Measurements from ENCODE around the gene NEK7. TPM values are rescaled to one million over a fixed set of nuclear protein-coding genes. Genes with fewer than 3 reads are reported as not detected.

Gene NEK7
- polyA plus RNA-seq, 4 donors, result 14.9 to 38.3 (median 27.2) TPM

DNA sequence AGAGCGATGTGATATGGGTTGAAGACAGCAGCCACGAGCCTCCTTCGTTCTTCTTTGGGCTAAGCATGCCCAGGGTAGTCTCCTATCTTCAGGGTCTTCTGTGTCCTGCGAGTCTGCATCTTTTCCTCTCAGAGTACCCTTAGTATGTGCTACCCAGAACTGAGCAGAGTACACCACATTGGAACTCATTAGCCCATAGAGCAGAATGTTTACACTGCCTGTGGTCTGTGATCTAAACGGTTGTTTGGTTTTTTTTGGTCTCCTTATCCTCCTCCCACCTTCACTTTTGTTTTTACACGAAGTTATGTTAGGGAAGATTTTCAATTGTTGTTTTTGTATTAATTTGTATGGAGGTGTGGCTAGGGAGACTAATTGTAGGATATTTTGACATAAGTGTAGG lies 126.4 kb downstream of the NEK7 start:
- no peak for DNase-seq
- no peak overlapping the region for H3K27ac ChIP-seq (ENCODE audit: low read depth in 1 of 3, low read length in 2 of 3)
- no peaks in the 10 kb centered on the region for H3K27me3 ChIP-seq (ENCODE audit: control insufficient read depth in 3 of 3, insufficient read depth in 3 of 3, low read length in 3 of 3)
- no peaks in the 10 kb centered on the region for H3K36me3 ChIP-seq (ENCODE audit: control insufficient read depth in 3 of 3, insufficient read depth in 2 of 3, low read depth in 1 of 3, low read length in 3 of 3)
- peaks cover 0 to 18% (median 0%) of the 10 kb centered on the region in 3 donors for H3K4me1 ChIP-seq (ENCODE audit: control insufficient read depth in 3 of 3, insufficient read depth in 2 of 3, low read depth in 1 of 3, low read length in 2 of 3)
- no peak overlapping the region for H3K4me3 ChIP-seq (ENCODE audit: low read depth in 1 of 3, low read length in 3 of 3)
- H3K9me3 ChIP-seq (ENCODE audit: control insufficient read depth in 2 of 2, insufficient read depth in 1 of 2, low read depth in 1 of 2, low read length in 1 of 2), result no peaks in the 10 kb centered on the region
- no peak for FAIRE-seq
- whole genome bisulfite sequencing, 3 donors, result 55 to 64% (median 63%) methylated on average over 6 of the region's 6 CpGs

DNA sequence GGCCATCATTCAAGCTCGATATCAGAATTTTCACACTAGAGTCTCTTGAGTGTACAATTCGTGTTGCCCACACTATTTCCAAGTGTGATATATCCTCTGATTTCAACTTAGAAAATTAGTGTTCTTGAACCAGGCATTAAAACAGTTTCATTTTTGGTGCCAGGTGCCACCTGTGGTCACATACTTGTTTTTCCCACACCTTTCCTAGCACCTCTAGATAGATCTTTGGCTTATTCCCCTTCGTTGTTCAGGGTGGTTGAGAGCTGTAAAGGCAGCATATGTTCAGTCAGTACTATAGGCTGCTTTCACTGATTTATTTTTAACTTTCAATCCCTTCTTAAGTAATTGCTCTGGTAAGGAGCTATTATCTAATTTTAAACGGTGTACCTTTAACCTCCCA lies 131.1 kb downstream of the NEK7 start:
- Histone ChIP-seq H3K36me3 (ENCODE audit: control insufficient read depth in 3 of 3, insufficient read depth in 2 of 3, low read depth in 1 of 3, low read length in 3 of 3) (no peaks in the 10 kb centered on the region), H3K4me3 (ENCODE audit: low read depth in 1 of 3, low read length in 3 of 3) (no peak overlapping the region), H3K4me1 (ENCODE audit: control insufficient read depth in 3 of 3, insufficient read depth in 2 of 3, low read depth in 1 of 3, low read length in 2 of 3) (peaks cover 0 to 23% (median 2%) of the 10 kb centered on the region in 3 donors), H3K27me3 (ENCODE audit: control insufficient read depth in 3 of 3, insufficient read depth in 3 of 3, low read length in 3 of 3) (no peaks in the 10 kb centered on the region), H3K9me3 (ENCODE audit: control insufficient read depth in 2 of 2, insufficient read depth in 1 of 2, low read depth in 1 of 2, low read length in 1 of 2) (no peaks in the 10 kb centered on the region), H3K27ac (ENCODE audit: low read depth in 1 of 3, low read length in 2 of 3) (no peak overlapping the region)
- no peak for DNase-seq
- 55 to 73% (median 58%) methylated on average over 4 of the region's 4 CpGs for WGBS, 3 donors
- FAIRE-seq, result no peak

DNA sequence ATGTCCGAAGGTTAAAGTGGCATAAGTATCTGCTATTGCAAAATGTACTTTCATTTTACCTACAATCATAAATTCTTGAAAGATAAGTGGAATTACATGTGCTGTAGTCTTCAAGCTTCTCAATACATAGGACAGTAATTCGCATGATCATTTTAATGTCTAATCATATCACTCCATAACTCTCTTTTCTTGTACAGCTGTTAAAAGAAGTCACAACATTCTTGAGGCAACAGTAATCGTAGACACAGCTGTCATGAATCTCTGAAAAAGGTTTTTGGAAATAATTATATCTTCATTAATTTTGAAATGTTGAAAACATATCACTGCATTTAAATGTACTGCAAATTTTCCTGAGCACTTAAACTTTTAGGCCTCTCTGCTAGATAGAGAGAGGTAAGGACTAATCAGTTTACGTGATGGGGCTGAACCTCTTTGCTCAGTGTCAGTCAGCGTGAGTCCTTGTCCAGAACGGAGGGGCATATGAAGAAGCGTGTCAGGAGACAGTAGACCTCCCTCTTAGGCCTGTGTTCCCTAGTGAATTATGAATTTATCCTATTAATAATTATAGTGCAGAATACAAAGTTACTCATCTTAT lies 133.4 kb downstream of the NEK7 start:
- H3K4me1 ChIP-seq (ENCODE audit: control insufficient read depth in 3 of 3, insufficient read depth in 2 of 3, low read depth in 1 of 3, low read length in 2 of 3), result peaks cover 0 to 11% (median 2%) of the 10 kb centered on the region in 3 donors
- H3K36me3 ChIP-seq (ENCODE audit: control insufficient read depth in 3 of 3, insufficient read depth in 2 of 3, low read depth in 1 of 3, low read length in 3 of 3), result peaks cover 0 to 2% (median 2%) of the 10 kb centered on the region in 3 donors
- FAIRE-seq (no peak), DNase-seq (peak; percentile 41 to 54)
- no peak overlapping the region for H3K4me3 ChIP-seq (ENCODE audit: low read depth in 1 of 3, low read length in 3 of 3)
- H3K9me3 ChIP-seq (ENCODE audit: control insufficient read depth in 2 of 2, insufficient read depth in 1 of 2, low read depth in 1 of 2, low read length in 1 of 2), result no peaks in the 10 kb centered on the region
- WGBS, 3 donors, result 72 to 83% (median 72%) methylated on average over 7 of the region's 7 CpGs
- no peaks in the 10 kb centered on the region for H3K27me3 ChIP-seq (ENCODE audit: control insufficient read depth in 3 of 3, insufficient read depth in 3 of 3, low read length in 3 of 3)
- H3K27ac ChIP-seq (ENCODE audit: low read depth in 1 of 3, low read length in 2 of 3), result no peak overlapping the region

DNA sequence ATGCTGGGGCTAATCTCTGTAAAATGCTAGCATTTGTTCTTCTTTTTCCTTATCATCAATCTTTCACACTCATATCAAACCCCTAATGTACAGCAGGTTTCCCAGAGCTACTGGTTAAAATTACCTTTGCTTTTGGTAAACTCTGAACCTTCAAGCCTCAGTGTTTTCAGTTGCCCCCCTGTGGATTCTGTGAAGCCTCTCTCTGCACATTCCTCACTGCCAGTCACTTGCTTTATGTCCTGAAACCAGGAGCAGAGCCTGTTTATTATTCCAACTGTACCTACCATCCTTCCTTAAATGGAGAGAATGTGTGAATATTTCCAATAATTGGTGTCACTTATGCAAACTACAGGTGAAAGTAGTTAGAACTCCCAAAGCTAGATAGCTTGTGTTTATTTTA lies 134.2 kb downstream of the NEK7 start:
- DNase-seq (no peak), FAIRE-seq (no peak)
- Histone ChIP-seq H3K9me3 (ENCODE audit: control insufficient read depth in 2 of 2, insufficient read depth in 1 of 2, low read depth in 1 of 2, low read length in 1 of 2) (no peaks in the 10 kb centered on the region), H3K27ac (ENCODE audit: low read depth in 1 of 3, low read length in 2 of 3) (no peak overlapping the region), H3K36me3 (ENCODE audit: control insufficient read depth in 3 of 3, insufficient read depth in 2 of 3, low read depth in 1 of 3, low read length in 3 of 3) (peaks cover 2 to 5% (median 4%) of the 10 kb centered on the region in 3 donors), H3K4me1 (ENCODE audit: control insufficient read depth in 3 of 3, insufficient read depth in 2 of 3, low read depth in 1 of 3, low read length in 2 of 3) (peaks cover 0 to 11% (median 2%) of the 10 kb centered on the region in 3 donors), H3K27me3 (ENCODE audit: control insufficient read depth in 3 of 3, insufficient read depth in 3 of 3, low read length in 3 of 3) (no peaks in the 10 kb centered on the region), H3K4me3 (ENCODE audit: low read depth in 1 of 3, low read length in 3 of 3) (no peak overlapping the region)

DNA sequence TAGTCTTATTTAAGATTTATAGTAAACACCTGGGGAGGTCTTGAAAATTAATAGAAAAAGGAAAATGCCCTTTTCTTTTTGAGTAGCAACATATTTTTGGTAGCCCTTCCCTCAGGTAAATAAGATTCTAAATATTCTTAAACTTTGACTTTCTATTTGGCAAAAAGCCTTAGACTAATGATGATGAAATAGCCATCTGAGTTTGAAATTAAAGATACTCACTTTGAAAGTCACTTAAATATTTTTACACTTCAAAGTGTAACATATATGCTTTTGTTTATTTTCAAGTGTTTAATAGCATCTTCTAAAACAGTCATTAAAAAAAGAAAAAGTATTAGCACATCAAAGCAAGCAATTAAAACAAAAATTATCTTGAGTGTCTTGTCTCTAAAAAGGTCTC lies 135.1 kb downstream of the NEK7 start:
- Histone ChIP-seq H3K9me3 (ENCODE audit: control insufficient read depth in 2 of 2, insufficient read depth in 1 of 2, low read depth in 1 of 2, low read length in 1 of 2) (no peaks in the 10 kb centered on the region), H3K36me3 (ENCODE audit: control insufficient read depth in 3 of 3, insufficient read depth in 2 of 3, low read depth in 1 of 3, low read length in 3 of 3) (peaks cover 3 to 6% (median 4%) of the 10 kb centered on the region in 3 donors), H3K27ac (ENCODE audit: low read depth in 1 of 3, low read length in 2 of 3) (no peak overlapping the region), H3K27me3 (ENCODE audit: control insufficient read depth in 3 of 3, insufficient read depth in 3 of 3, low read length in 3 of 3) (no peaks in the 10 kb centered on the region), H3K4me3 (ENCODE audit: low read depth in 1 of 3, low read length in 3 of 3) (no peak overlapping the region), H3K4me1 (ENCODE audit: control insufficient read depth in 3 of 3, insufficient read depth in 2 of 3, low read depth in 1 of 3, low read length in 2 of 3) (peaks cover 0 to 11% (median 2%) of the 10 kb centered on the region in 3 donors)
- FAIRE-seq, result peak; percentile 26
- no peak for DNase-seq

DNA sequence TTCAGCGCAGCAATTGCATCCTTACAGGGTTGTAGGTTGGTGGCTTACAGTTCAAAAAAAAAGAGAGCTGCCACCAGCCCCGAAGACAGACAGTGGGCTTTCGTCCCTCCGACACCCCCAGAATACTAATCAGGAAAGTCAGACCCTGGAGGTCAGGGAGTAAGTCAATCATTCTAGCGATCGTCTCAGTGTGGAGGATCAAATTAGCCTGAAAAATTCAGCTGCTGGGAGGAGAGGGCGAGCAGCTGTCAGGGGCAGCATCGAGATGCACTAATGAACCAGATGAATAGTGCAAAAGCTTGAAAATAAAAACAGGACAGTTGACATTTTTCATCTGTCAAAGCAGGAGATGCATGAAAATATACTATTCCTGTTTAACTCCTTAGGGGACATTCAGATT lies 138.4 kb downstream of the NEK7 start:
- WGBS, 3 donors, result 84 to 94% (median 93%) methylated on average over 8 of the region's 8 CpGs
- H3K4me3 ChIP-seq (ENCODE audit: low read depth in 1 of 3, low read length in 3 of 3), result no peak overlapping the region

DNA sequence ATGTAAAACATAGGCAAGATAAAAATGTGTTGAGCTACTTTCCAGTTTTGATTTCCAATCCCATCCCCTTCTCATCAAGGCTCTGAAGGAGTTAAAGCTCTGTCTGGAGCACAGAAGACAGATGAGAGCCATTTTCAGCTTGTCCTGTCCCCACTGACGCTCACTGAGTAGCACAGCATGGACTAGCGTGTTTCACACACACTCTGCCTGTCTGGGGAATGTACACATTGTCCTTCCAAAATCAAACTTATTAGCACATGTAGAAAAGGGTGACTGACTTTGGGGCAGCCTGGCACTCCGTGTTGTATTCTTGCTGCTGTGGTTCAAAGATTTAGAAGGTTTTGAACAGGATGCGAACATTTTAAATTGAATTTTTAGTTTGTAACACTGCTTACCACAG lies 139.2 kb downstream of the NEK7 start:
- H3K27ac ChIP-seq (ENCODE audit: low read depth in 1 of 3, low read length in 2 of 3), result no peak overlapping the region
- no peaks in the 10 kb centered on the region for H3K4me1 ChIP-seq (ENCODE audit: control insufficient read depth in 3 of 3, insufficient read depth in 2 of 3, low read depth in 1 of 3, low read length in 2 of 3)
- H3K27me3 ChIP-seq (ENCODE audit: control insufficient read depth in 3 of 3, insufficient read depth in 3 of 3, low read length in 3 of 3), result no peaks in the 10 kb centered on the region
- no peak overlapping the region for H3K4me3 ChIP-seq (ENCODE audit: low read depth in 1 of 3, low read length in 3 of 3)
- no peak for FAIRE-seq
- peaks cover 5 to 6% (median 6%) of the 10 kb centered on the region in 3 donors for H3K36me3 ChIP-seq (ENCODE audit: control insufficient read depth in 3 of 3, insufficient read depth in 2 of 3, low read depth in 1 of 3, low read length in 3 of 3)
- WGBS, 3 donors, result 88 to 96% (median 94%) methylated on average over 4 of the region's 4 CpGs
- DNase-seq, result no peak
- no peaks in the 10 kb centered on the region for H3K9me3 ChIP-seq (ENCODE audit: control insufficient read depth in 2 of 2, insufficient read depth in 1 of 2, low read depth in 1 of 2, low read length in 1 of 2)

More for the DNA sequence above, 138.4 kb downstream of the NEK7 start:
- FAIRE-seq (no peak), DNase-seq (no peak)
- no peaks in the 10 kb centered on the region for H3K27me3 ChIP-seq (ENCODE audit: control insufficient read depth in 3 of 3, insufficient read depth in 3 of 3, low read length in 3 of 3)
- H3K27ac ChIP-seq (ENCODE audit: low read depth in 1 of 3, low read length in 2 of 3), result no peak overlapping the region
- H3K9me3 ChIP-seq (ENCODE audit: control insufficient read depth in 2 of 2, insufficient read depth in 1 of 2, low read depth in 1 of 2, low read length in 1 of 2), result no peaks in the 10 kb centered on the region
- H3K4me1 ChIP-seq (ENCODE audit: control insufficient read depth in 3 of 3, insufficient read depth in 2 of 3, low read depth in 1 of 3, low read length in 2 of 3), result peaks cover 0 to 3% (median 2%) of the 10 kb centered on the region in 3 donors
- peaks cover 5 to 6% (median 6%) of the 10 kb centered on the region in 3 donors for H3K36me3 ChIP-seq (ENCODE audit: control insufficient read depth in 3 of 3, insufficient read depth in 2 of 3, low read depth in 1 of 3, low read length in 3 of 3)

DNA sequence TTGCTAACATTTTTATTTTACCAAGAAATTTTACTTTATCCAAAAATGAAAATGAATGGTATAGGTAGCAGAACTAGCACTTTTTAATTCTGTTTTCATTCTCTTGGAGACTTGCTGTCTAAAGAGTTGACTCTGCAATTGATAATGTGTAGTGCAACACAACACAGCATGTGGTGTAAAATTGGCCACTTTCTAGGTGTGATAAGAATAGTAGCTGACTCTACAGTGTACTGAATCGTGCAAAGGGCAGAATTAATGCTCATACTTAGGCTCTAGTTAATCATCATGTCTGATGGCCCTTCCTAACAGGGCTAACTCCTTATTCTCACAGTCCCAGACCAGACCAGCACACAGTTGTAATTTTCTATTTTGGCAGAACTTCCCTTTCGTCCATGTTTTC lies 140.5 kb downstream of the NEK7 start:
- Histone ChIP-seq H3K27me3 (ENCODE audit: control insufficient read depth in 3 of 3, insufficient read depth in 3 of 3, low read length in 3 of 3) (no peaks in the 10 kb centered on the region), H3K27ac (ENCODE audit: low read depth in 1 of 3, low read length in 2 of 3) (no peak overlapping the region), H3K9me3 (ENCODE audit: control insufficient read depth in 2 of 2, insufficient read depth in 1 of 2, low read depth in 1 of 2, low read length in 1 of 2) (no peaks in the 10 kb centered on the region), H3K4me3 (ENCODE audit: low read depth in 1 of 3, low read length in 3 of 3) (no peak overlapping the region), H3K4me1 (ENCODE audit: control insufficient read depth in 3 of 3, insufficient read depth in 2 of 3, low read depth in 1 of 3, low read length in 2 of 3) (no peaks in the 10 kb centered on the region), H3K36me3 (ENCODE audit: control insufficient read depth in 3 of 3, insufficient read depth in 2 of 3, low read depth in 1 of 3, low read length in 3 of 3) (peaks cover 5 to 6% (median 6%) of the 10 kb centered on the region in 3 donors)
- FAIRE-seq, result no peak
- no peak for DNase-seq
- WGBS, 3 donors, result 88 to 91% (median 88%) methylated on average over 2 of the region's 2 CpGs

DNA sequence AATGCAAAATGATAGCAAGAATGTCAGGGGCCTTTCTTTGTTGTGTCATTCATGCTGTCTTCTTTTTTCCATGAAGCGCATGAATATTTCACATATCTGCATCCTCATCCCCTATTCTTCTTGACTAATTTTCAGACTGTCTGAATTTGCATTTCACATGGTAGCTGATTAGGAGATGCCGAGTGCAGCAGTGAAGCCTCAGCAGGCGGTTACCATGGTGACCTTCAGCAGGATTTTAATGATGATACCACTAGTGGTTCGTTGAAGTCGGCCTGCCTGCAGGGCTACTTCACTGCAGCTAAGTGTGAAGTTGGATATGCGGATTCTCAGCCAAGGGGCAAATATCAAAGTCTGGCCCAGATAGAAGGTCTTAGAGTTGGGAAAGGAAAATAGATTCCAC lies 141.8 kb downstream of the NEK7 start:
- 90 to 93% (median 91%) methylated on average over 6 of the region's 6 CpGs for WGBS, 3 donors
- Histone ChIP-seq H3K9me3 (ENCODE audit: control insufficient read depth in 2 of 2, insufficient read depth in 1 of 2, low read depth in 1 of 2, low read length in 1 of 2) (no peaks in the 10 kb centered on the region), H3K4me3 (ENCODE audit: low read depth in 1 of 3, low read length in 3 of 3) (no peak overlapping the region), H3K27me3 (ENCODE audit: control insufficient read depth in 3 of 3, insufficient read depth in 3 of 3, low read length in 3 of 3) (no peaks in the 10 kb centered on the region), H3K4me1 (ENCODE audit: control insufficient read depth in 3 of 3, insufficient read depth in 2 of 3, low read depth in 1 of 3, low read length in 2 of 3) (no peaks in the 10 kb centered on the region), H3K27ac (ENCODE audit: low read depth in 1 of 3, low read length in 2 of 3) (no peak overlapping the region), H3K36me3 (ENCODE audit: control insufficient read depth in 3 of 3, insufficient read depth in 2 of 3, low read depth in 1 of 3, low read length in 3 of 3) (peaks cover 5 to 6% (median 6%) of the 10 kb centered on the region in 3 donors)
- DNase-seq (no peak), FAIRE-seq (no peak)
